Keratinocyte (primary cell): ENCODE results near the gene TPD52L1. TPM values are rescaled to one million over a fixed set of nuclear protein-coding genes. Genes with fewer than 3 reads are reported as not detected.

Experiments
- DNase-seq: peaks from one replicate; pipeline ENCODE4 v3.0.0-alpha.2; 2011; ENCODE audit warnings: low read depth, missing footprints, low spot score
- FAIRE-seq: peaks from 2 replicates; lab custom pipeline; 2011; peaks lifted over from hg19 to GRCh38; lab: Jason Lieb, UNC
- H2AFZ ChIP-seq: 2 replicates; pipeline ENCODE4 v1.6.0; 2012; ENCODE audit warnings: low read length, control low read depth, inconsistent platforms; ENCODE audit not compliant: control insufficient read depth
- H3K27ac ChIP-seq: 2 replicates; pipeline ENCODE4 v1.5.1; 2011; ENCODE audit warnings: low read length; ENCODE audit not compliant: control insufficient read depth, insufficient read depth
- H3K27me3 ChIP-seq: 3 replicates; pipeline ENCODE4 v1.6.0; 2011; ENCODE audit warnings: low read length; ENCODE audit not compliant: control insufficient read depth, insufficient read depth; ENCODE audit errors: extremely low read depth
- H3K36me3 ChIP-seq, 2 experiments: 2 replicates in 1 of 2; 3 replicates in 1 of 2; pipeline ENCODE4 v1.5.1; 2011; ENCODE audit warnings: low read length in 2 of 2, mild to moderate bottlenecking in 1 of 2; ENCODE audit not compliant: control insufficient read depth in 2 of 2, insufficient read depth in 2 of 2; ENCODE audit errors: extremely low read depth in 1 of 2
- H3K4me1 ChIP-seq: 3 replicates; pipeline ENCODE4 v1.5.1; 2011; ENCODE audit warnings: low read length; ENCODE audit not compliant: control insufficient read depth, insufficient read depth; ENCODE audit errors: extremely low read depth
- H3K4me2 ChIP-seq: 3 replicates; pipeline ENCODE4 v1.6.0; 2011; ENCODE audit warnings: low read depth, low read length; ENCODE audit not compliant: control insufficient read depth, insufficient read depth; ENCODE audit errors: extremely low read depth
- H3K4me3 ChIP-seq, 3 experiments: fragments of 200-600 bp in 1 of 3; sonication (generic) in 1 of 3; 2 replicates in 2 of 3; 3 replicates in 1 of 3; pipeline ENCODE4 v1.5.1; 2011 to 2016; ENCODE audit warnings: low read length in 3 of 3, mild to moderate bottlenecking in 3 of 3, control low read depth in 2 of 3, inconsistent platforms in 1 of 3, low read depth in 1 of 3, mixed read lengths in 1 of 3, mixed run types in 1 of 3, moderate library complexity in 1 of 3; ENCODE audit not compliant: control insufficient read depth in 2 of 3, insufficient read depth in 2 of 3; ENCODE audit errors: extremely low read depth in 1 of 3
- H3K79me2 ChIP-seq: 2 replicates; pipeline ENCODE4 v1.6.0; 2012; ENCODE audit warnings: low read length; ENCODE audit not compliant: control insufficient read depth, insufficient read depth
- H3K9ac ChIP-seq: 3 replicates; pipeline ENCODE4 v1.6.0; 2011; ENCODE audit warnings: low read length; ENCODE audit not compliant: control insufficient read depth, insufficient read depth; ENCODE audit errors: extremely low read depth
- H3K9me1 ChIP-seq: 3 replicates; pipeline ENCODE4 v1.6.0; 2011; ENCODE audit warnings: low read length; ENCODE audit not compliant: control insufficient read depth, insufficient read depth; ENCODE audit errors: extremely low read depth
- H3K9me3 ChIP-seq: 2 replicates; pipeline ENCODE4 v1.5.1; 2012; ENCODE audit warnings: low read depth, low read length; ENCODE audit not compliant: control insufficient read depth
- H4K20me1 ChIP-seq: 3 replicates; pipeline ENCODE4 v1.6.0; 2011; ENCODE audit warnings: low read length; ENCODE audit not compliant: control insufficient read depth, insufficient read depth; ENCODE audit errors: extremely low read depth
- CTCF ChIP-seq, 3 experiments: IDR thresholded peaks in 1 of 3; conservative IDR thresholded peaks in 1 of 3; optimal IDR thresholded peaks in 1 of 3; 2 replicates in 2 of 3; 3 replicates in 1 of 3; pipeline versions ENCODE3 to v1.5.1; 2011; ENCODE audit warnings: low read length in 3 of 3, mild to moderate bottlenecking in 3 of 3, moderate library complexity in 2 of 3, control low read depth in 1 of 3, inconsistent platforms in 1 of 3; ENCODE audit not compliant: insufficient read depth in 2 of 3; ENCODE audit errors: extremely low read depth in 1 of 3
- EZH2 ChIP-seq: IDR thresholded peaks from one replicate; pipeline ENCODE4 v1.6.1; 2012; ENCODE audit warnings: inconsistent platforms, mild to moderate bottlenecking, low read length, moderate library complexity
- dilution Hi-C: fragments of 300-500 bp; cut with MboI; formaldehyde crosslinking; loops from one replicate; pipeline ENCODE4 v1.7.0; 2020; ENCODE audit warnings: low sequenced_read_pairs; ENCODE audit not compliant: extremely low pct_ligation_motif_present
- polyA plus RNA-seq, 5 experiments: library from polyadenylated mRNA; depleted of rRNA in 3 of 5; stranded (reverse) in 3 of 5; stranded (forward) in 1 of 5; unstranded in 1 of 5; fragments of >200 nt; gene quantifications; 1 replicate in 1 of 5; 2 replicates in 3 of 5; 3 replicates in 1 of 5; pipeline versions ENCODE4 v1.2.1 to v1.2.3, GENCODE V29; 2011 to 2012; ENCODE audit warnings: missing spikeins in 2 of 5, low read depth in 1 of 5, low replicate concordance in 1 of 5

Gene TPD52L1
- polyA plus RNA-seq, 1 donor (not counting 4 experiments of a cell fraction or from before 2014, with no cell fraction given) = 135 TPM

GRCh38 chr6:125191916-125192609, 38.5 kb downstream of the TPD52L1 start:
- FAIRE-seq = peak; percentile 94
- Histone ChIP-seq H3K4me3 (peak overlapping the region in 2 of 3 experiments; percentile 15 to 26), H3K9me1 (no peaks in the 10 kb centered on the region), H3K4me1 (peaks cover 24% of the 10 kb centered on the region), H3K9me3 (no peaks in the 10 kb centered on the region), H3K27ac (peak overlapping the region; percentile 84), H3K79me2 (no peaks in the 10 kb centered on the region), H3K36me3 (no peaks in the 10 kb centered on the region), H3K27me3 (no peaks in the 10 kb centered on the region), H3K4me2 (peak overlapping the region; percentile 79), H4K20me1 (no peaks in the 10 kb centered on the region), H3K9ac (peak overlapping the region; percentile 36), H2AFZ (peak overlapping the region; percentile 14)
- DNase-seq = peak; percentile 76
- TF ChIP-seq CTCF (optimal IDR thresholded peaks at IDR 0.05 in 1 of 3, IDR thresholded peaks at IDR 0.05 in 1 of 3, conservative IDR thresholded peaks at IDR 0.05 in 1 of 3; ENCODE audit: extremely low read depth in 1 of 3, insufficient read depth in 2 of 3, low read length in 3 of 3) (peak; percentile 77 to 86 (median 83)), EZH2 (no peak)
- dilution Hi-C loops = no loop called here

GRCh38 chr6:125192610-125192930, 39.0 kb downstream of the TPD52L1 start:
- Histone ChIP-seq H4K20me1 (no peaks in the 10 kb centered on the region), H3K4me1 (peaks cover 25% of the 10 kb centered on the region), H3K27ac (peak overlapping the region; percentile 84), H3K9me3 (no peaks in the 10 kb centered on the region), H3K4me2 (peak overlapping the region; percentile 67), H3K4me3 (no peak overlapping the region), H2AFZ (no peak overlapping the region), H3K36me3 (no peaks in the 10 kb centered on the region), H3K27me3 (no peaks in the 10 kb centered on the region), H3K9ac (no peak overlapping the region), H3K79me2 (no peaks in the 10 kb centered on the region), H3K9me1 (no peaks in the 10 kb centered on the region)
- dilution Hi-C loops = no loop called here
- FAIRE-seq (no peak), DNase-seq (no peak)
- TF ChIP-seq CTCF (optimal IDR thresholded peaks at IDR 0.05 in 1 of 3, IDR thresholded peaks at IDR 0.05 in 1 of 3, conservative IDR thresholded peaks at IDR 0.05 in 1 of 3; ENCODE audit: extremely low read depth in 1 of 3, insufficient read depth in 2 of 3, low read length in 3 of 3) (no peak), EZH2 (no peak)
